B cell (primary cell): Measurements from ENCODE around the gene DHX30. TPM values are rescaled to one million over a fixed set of nuclear protein-coding genes. Genes with fewer than 3 reads are reported as not detected.

Source experiments
- ATAC-seq: fragments of 200-7000 bp; cut with Tn5 transposase; one replicate; pipeline ENCODE4 v1.10.0; 2021; ENCODE audit warnings: low read depth, mild to moderate bottlenecking, moderate number of reproducible peaks, moderate library complexity
- CTCF ChIA-PET: fragments of 350-600 bp; sonication (Branson Sonifier 250); formaldehyde crosslinking; loops from one replicate; lab custom pipeline; 2021; ENCODE audit warnings: antibody characterized with exemption, inconsistent platforms; lab: Charles Lee
- POLR2A ChIA-PET: fragments of 350-600 bp; sonication (Branson Sonifier 250); formaldehyde crosslinking; loops from one replicate; lab custom pipeline; 2021; ENCODE audit warnings: antibody characterized with exemption; lab: Charles Lee
- DNase-seq: peaks from one replicate; pipeline ENCODE4 v3.0.0; 2013
- H2AFZ ChIP-seq: 2 replicates; pipeline ENCODE4 v1.6.1; 2012; ENCODE audit warnings: mild to moderate bottlenecking, low read depth, low read length; ENCODE audit not compliant: insufficient read depth, poor library complexity, severe bottlenecking
- H3K27ac ChIP-seq, 2 donors: 1 replicate in 1 of 2; 2 replicates in 1 of 2; pipeline ENCODE4 v1.5.1; 2012 to 2013; ENCODE audit warnings: low read length in 2 of 2, mild to moderate bottlenecking in 2 of 2, moderate library complexity in 1 of 2
- H3K27me3 ChIP-seq, 4 experiments: fragments of 200-600 bp in 1 of 4; sonication (generic) in 1 of 4; replicated peaks in 1 of 4; 1 replicate in 2 of 4; 2 replicates in 2 of 4; pipeline versions ENCODE4 v1.6.1 to v1.7.0; 2013 to 2016; ENCODE audit warnings: low read length in 3 of 4, mild to moderate bottlenecking in 2 of 4, mixed read lengths in 1 of 4, moderate library complexity in 1 of 4; ENCODE audit not compliant: insufficient read depth in 4 of 4, control insufficient read depth in 3 of 4; ENCODE audit errors: control extremely low read depth in 1 of 4
- H3K36me3 ChIP-seq, 2 experiments: replicated peaks in 1 of 2; 1 replicate in 1 of 2; 2 replicates in 1 of 2; pipeline versions ENCODE4 v1.6.1 to v1.7.1; 2013; ENCODE audit warnings: low read length in 1 of 2; ENCODE audit not compliant: insufficient read depth in 2 of 2, control insufficient read depth in 1 of 2; ENCODE audit errors: control extremely low read depth in 1 of 2, extremely low read depth in 1 of 2
- H3K4me1 ChIP-seq, 2 donors: fragments of 200-600 bp in 1 of 2; sonication (generic) in 1 of 2; 1 replicate in 1 of 2; 2 replicates in 1 of 2; pipeline versions ENCODE4 v1.5.1 to v1.6.1; 2013 to 2017; ENCODE audit warnings: low read length in 2 of 2; ENCODE audit not compliant: control insufficient read depth in 2 of 2, insufficient read depth in 2 of 2
- H3K4me2 ChIP-seq: replicated peaks from 2 replicates; pipeline ENCODE3; 2012; ENCODE audit warnings: mild to moderate bottlenecking, low read depth, low read length; ENCODE audit not compliant: poor library complexity, severe bottlenecking
- H3K4me3 ChIP-seq, 5 experiments: fragments of 200-600 bp in 1 of 5; sonication (generic) in 1 of 5; 1 replicate in 3 of 5; 2 replicates in 2 of 5; pipeline versions ENCODE4 v1.5.1 to v1.7.0; 2011 to 2016; ENCODE audit warnings: low read length in 4 of 5, mild to moderate bottlenecking in 4 of 5, low read depth in 2 of 5, control low read depth in 1 of 5, moderate library complexity in 1 of 5; ENCODE audit not compliant: insufficient read depth in 1 of 5; ENCODE audit errors: control extremely low read depth in 1 of 5, extremely low read depth in 1 of 5
- H3K79me2 ChIP-seq: fragments of 200-600 bp; sonication (generic); one replicate; pipeline ENCODE4 v1.6.0; 2016; ENCODE audit warnings: low read length; ENCODE audit not compliant: control insufficient read depth, insufficient read depth
- H3K9ac ChIP-seq: fragments of 200-600 bp; sonication (generic); 2 replicates; pipeline ENCODE4 v1.6.1; 2017; ENCODE audit warnings: mild to moderate bottlenecking, low read length, moderate library complexity
- H3K9me3 ChIP-seq, 3 donors: one replicate each; pipeline versions ENCODE4 v1.6.1 to v1.7.1; 2013; ENCODE audit warnings: low read length in 2 of 3; ENCODE audit not compliant: control insufficient read depth in 2 of 3, insufficient read depth in 1 of 3; ENCODE audit errors: control extremely low read depth in 1 of 3
- H4K20me1 ChIP-seq: 2 replicates; pipeline ENCODE4 v1.6.0; 2012; ENCODE audit warnings: mild to moderate bottlenecking, low read length; ENCODE audit not compliant: insufficient read depth, control insufficient read depth, poor library complexity, severe bottlenecking
- H3K27ac Mint-ChIP-seq: one replicate; pipeline ENCODE4 v1.8.0; 2021; ENCODE audit warnings: mixed read lengths
- H3K27me3 Mint-ChIP-seq: one replicate; pipeline ENCODE4 v1.8.0; 2021; ENCODE audit warnings: mixed read lengths
- H3K4me1 Mint-ChIP-seq: one replicate; pipeline ENCODE4 v1.8.0; 2021; ENCODE audit warnings: mixed read lengths
- H3K4me3 Mint-ChIP-seq: one replicate; pipeline ENCODE4 v1.8.0; 2021; ENCODE audit warnings: mixed read lengths
- H3K9me3 Mint-ChIP-seq: one replicate; pipeline ENCODE4 v1.8.0; 2022; ENCODE audit warnings: mixed read lengths; ENCODE audit not compliant: insufficient read depth
- EZH2 ChIP-seq: IDR thresholded peaks from 2 replicates; pipeline ENCODE4 v1.6.1; 2012; ENCODE audit warnings: borderline replicate concordance, low read depth, mild to moderate bottlenecking, moderate library complexity, low read length; ENCODE audit not compliant: insufficient read depth, poor library complexity, severe bottlenecking
- WGBS: methylation state at CpG from one replicate; pipeline ENCODE4 v1.1.5; 2013; ENCODE audit warnings: missing lambda C conversion rate; ENCODE audit not compliant: insufficient coverage; 5-methylcytosine and 5-hydroxymethylcytosine counted together
- intact Hi-C: fragments of 100-400 bp; cut with micrococcal nuclease; formaldehyde crosslinking; loops from one replicate; pipeline ENCODE4 v1.10.0; 2022
- polyA plus RNA-seq: library from polyadenylated mRNA; depleted of rRNA; stranded (reverse); fragments of >200 nt; gene quantifications from 2 replicates; pipeline ENCODE4 v1.2.3, GENCODE V29; 2012
- total RNA-seq, 2 donors: library from RNA; stranded (reverse); fragments of 120-200 nt in 1 of 2; gene quantifications; 1 replicate in 1 of 2; 2 replicates in 1 of 2; pipeline versions ENCODE4 v1.2.3 to v1.2.4, GENCODE V29; 2013 to 2022
- TF ChIP-seq, protein P1 (sequence below): fragments of 200-600 bp; IDR thresholded peaks from one replicate; pipeline ENCODE4 v1.8.0; 2022; ENCODE audit warnings: antibody characterized with exemption, mild to moderate bottlenecking

DHX30 gene
- total and polyA plus RNA-seq, 2 donors (not counting 1 experiment from before 2014, with no cell fraction given), result 77.0 to 81.8 TPM

- H3K4me1 ChIP-seq, result peaks cover 32 to 44% of the 10 kb centered on the region in 2 donors
- DNase-seq, result peak; percentile 87
- H3K27me3 ChIP-seq, result no peaks in the 10 kb centered on the region
- under 1% methylated on average over 43 of the region's 54 CpGs for WGBS
- no peaks in the 10 kb centered on the region for H3K9me3 Mint-ChIP-seq
- intact Hi-C loops, result loop anchor here (1.0 to 10.0 kb wide), 7 partner anchors 8 to 1691 kb away; partner anchors contain the start of genes CCDC12, DAG1, KIF9 and KLHL18
- H3K9ac ChIP-seq, result peak overlapping the region; percentile 88
- H3K27me3 Mint-ChIP-seq, result no peaks in the 10 kb centered on the region
- ATAC-seq, result peak; percentile 46
- TF ChIP-seq EZH2, result no peak
- TF ChIP-seq, protein P1, sequence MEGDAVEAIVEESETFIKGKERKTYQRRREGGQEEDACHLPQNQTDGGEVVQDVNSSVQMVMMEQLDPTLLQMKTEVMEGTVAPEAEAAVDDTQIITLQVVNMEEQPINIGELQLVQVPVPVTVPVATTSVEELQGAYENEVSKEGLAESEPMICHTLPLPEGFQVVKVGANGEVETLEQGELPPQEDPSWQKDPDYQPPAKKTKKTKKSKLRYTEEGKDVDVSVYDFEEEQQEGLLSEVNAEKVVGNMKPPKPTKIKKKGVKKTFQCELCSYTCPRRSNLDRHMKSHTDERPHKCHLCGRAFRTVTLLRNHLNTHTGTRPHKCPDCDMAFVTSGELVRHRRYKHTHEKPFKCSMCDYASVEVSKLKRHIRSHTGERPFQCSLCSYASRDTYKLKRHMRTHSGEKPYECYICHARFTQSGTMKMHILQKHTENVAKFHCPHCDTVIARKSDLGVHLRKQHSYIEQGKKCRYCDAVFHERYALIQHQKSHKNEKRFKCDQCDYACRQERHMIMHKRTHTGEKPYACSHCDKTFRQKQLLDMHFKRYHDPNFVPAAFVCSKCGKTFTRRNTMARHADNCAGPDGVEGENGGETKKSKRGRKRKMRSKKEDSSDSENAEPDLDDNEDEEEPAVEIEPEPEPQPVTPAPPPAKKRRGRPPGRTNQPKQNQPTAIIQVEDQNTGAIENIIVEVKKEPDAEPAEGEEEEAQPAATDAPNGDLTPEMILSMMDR, result no peak
- H3K4me1 Mint-ChIP-seq, result peaks cover 43% of the 10 kb centered on the region
- ChIA-PET CTCF (interaction anchor here (0.9 to 1.9 kb wide), 2 partner anchors 8 to 44 kb away, joined by 3 to 8 read pairs; no protein-coding TSS in a partner anchor), POLR2A (interaction anchor here (0.6 kb wide), 1 partner anchor 203 kb away, joined by 3 read pairs; no protein-coding TSS in a partner anchor)
- H3K9me3 ChIP-seq, result no peaks in the 10 kb centered on the region
- H3K4me3 ChIP-seq, result peak overlapping the region; percentile 68 to 94 (median 78)
- H3K27ac ChIP-seq, result peak overlapping the region; percentile 74 to 96
- H3K4me2 ChIP-seq, result peak overlapping the region; percentile 82
- H2AFZ ChIP-seq, result peak overlapping the region; percentile 87
- H3K4me3 Mint-ChIP-seq, result peak overlapping the region; percentile 99
- H3K79me2 ChIP-seq, result peaks cover 60% of the 10 kb centered on the region
- peaks cover 42% of the 10 kb centered on the region for H4K20me1 ChIP-seq
- H3K36me3 ChIP-seq, result no peaks in the 10 kb centered on the region
- peak overlapping the region; percentile 96 for H3K27ac Mint-ChIP-seq
These were observed 21.9 kb upstream of the DHX30 start for GRCh38 chr3:47780741-47781684.
